Common myeloid progenitor, CD34-positive (primary cell): ENCODE data around the gene VPS35L.
A peak's percentile ranks its signal among the peaks of the same experiment; 100 is the strongest.

Source experiments
- CTCF ChIA-PET: fragments of 350-600 bp; sonication (Branson Sonifier 250); formaldehyde crosslinking; loops from one replicate; lab custom pipeline; 2021; ENCODE audit warnings: antibody characterized with exemption; lab: Charles Lee
- POLR2A ChIA-PET: fragments of 350-600 bp; sonication (Branson Sonifier 250); formaldehyde crosslinking; loops from one replicate; lab custom pipeline; 2021; ENCODE audit warnings: antibody characterized with exemption; lab: Charles Lee
- DNase-seq, 3 donors: peaks; one replicate each; pipeline versions ENCODE4 v3.0.0 to v3.0.0-alpha.2; 2013
- H3K27ac ChIP-seq, 2 experiments: 1 replicate in 1 of 2; 2 replicates in 1 of 2; pipeline ENCODE4 v1.7.0; 2013; ENCODE audit warnings: inconsistent platforms in 2 of 2, low read length in 2 of 2, mild to moderate bottlenecking in 2 of 2, low read depth in 1 of 2, moderate library complexity in 1 of 2; ENCODE audit not compliant: severe bottlenecking in 2 of 2, insufficient read depth in 1 of 2, poor library complexity in 1 of 2
- H3K27me3 ChIP-seq, 5 experiments: replicated peaks in 2 of 5; 1 replicate in 3 of 5; 2 replicates in 2 of 5; pipeline versions ENCODE4 v1.6.1 to v1.7.0; 2013; ENCODE audit warnings: low read length in 4 of 5, mild to moderate bottlenecking in 2 of 5, moderate library complexity in 2 of 5, inconsistent platforms in 1 of 5; ENCODE audit not compliant: insufficient read depth in 5 of 5, control insufficient read depth in 4 of 5
- H3K36me3 ChIP-seq, 4 experiments: 1 replicate in 2 of 4; 2 replicates in 2 of 4; pipeline versions ENCODE4 v1.6.1 to v1.7.0; 2013; ENCODE audit warnings: low read length in 3 of 4, control low read depth in 1 of 4, mild to moderate bottlenecking in 1 of 4; ENCODE audit not compliant: control insufficient read depth in 4 of 4, insufficient read depth in 4 of 4
- H3K4me1 ChIP-seq, 4 experiments: 1 replicate in 3 of 4; 2 replicates in 1 of 4; pipeline versions ENCODE4 v1.6.1 to v1.7.1; 2013; ENCODE audit warnings: low read length in 3 of 4, mild to moderate bottlenecking in 3 of 4, control low read depth in 1 of 4, inconsistent platforms in 1 of 4, moderate library complexity in 1 of 4; ENCODE audit not compliant: control insufficient read depth in 4 of 4, insufficient read depth in 4 of 4; ENCODE audit errors: control extremely low read depth in 1 of 4
- H3K4me3 ChIP-seq, 7 experiments: 1 replicate in 4 of 7; 2 replicates in 3 of 7; pipeline versions ENCODE4 v1.5.1 to v1.7.0; 2013; ENCODE audit warnings: mild to moderate bottlenecking in 7 of 7, low read length in 6 of 7, moderate library complexity in 6 of 7, inconsistent platforms in 2 of 7, low read depth in 2 of 7, control low read depth in 1 of 7; ENCODE audit not compliant: insufficient read depth in 4 of 7, control insufficient read depth in 1 of 7; ENCODE audit errors: extremely low read depth in 1 of 7
- H3K9me3 ChIP-seq, 5 experiments: 1 replicate in 4 of 5; 2 replicates in 1 of 5; pipeline versions ENCODE4 v1.6.1 to v1.7.1; 2013; ENCODE audit warnings: low read length in 4 of 5, mild to moderate bottlenecking in 2 of 5, inconsistent platforms in 1 of 5, low read depth in 1 of 5, moderate library complexity in 1 of 5; ENCODE audit not compliant: control insufficient read depth in 4 of 5, insufficient read depth in 2 of 5; ENCODE audit errors: control extremely low read depth in 1 of 5
- WGBS: methylation state at CpG from one replicate; pipeline ENCODE4 v1.1.5; 2013; ENCODE audit not compliant: insufficient coverage; 5-methylcytosine and 5-hydroxymethylcytosine counted together

Gene VPS35L

DNA sequence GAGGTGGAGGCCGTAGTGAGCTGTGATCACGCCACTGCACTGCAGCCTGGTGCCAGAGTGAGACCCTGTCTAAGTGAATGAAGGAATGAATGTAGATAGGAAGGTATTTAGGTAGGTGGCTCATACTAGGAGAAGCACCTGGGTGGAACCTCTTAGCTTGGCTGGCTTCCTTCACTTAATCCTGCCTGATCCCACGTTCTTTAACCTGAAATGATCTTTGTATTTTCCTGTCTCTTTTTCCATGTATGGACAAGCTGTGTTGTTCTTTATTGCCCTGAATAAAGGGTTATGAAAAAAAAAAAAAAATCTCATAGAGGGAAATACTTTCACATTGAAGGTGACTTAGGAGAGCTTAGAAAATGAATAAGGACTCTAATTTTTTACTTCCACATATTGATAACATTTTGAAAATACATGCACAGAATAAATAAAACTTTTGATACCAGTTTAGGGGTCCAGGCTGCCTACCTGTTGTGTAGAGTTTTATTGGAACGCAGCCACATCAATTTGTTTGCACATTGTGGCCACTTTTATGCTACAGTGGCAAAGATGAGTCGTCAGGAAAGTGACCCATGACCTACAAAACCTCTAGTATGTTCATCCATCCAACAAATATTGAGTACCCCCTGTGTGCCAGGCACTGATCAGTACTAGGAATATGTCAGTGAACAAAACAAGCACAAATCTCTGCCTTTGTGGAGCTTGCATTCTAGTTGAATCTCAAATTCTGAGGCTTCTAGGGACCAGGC, 44.6 kb downstream of the VPS35L start:
- H3K4me1 ChIP-seq = no peaks in the 10 kb centered on the region
- no peak for DNase-seq
- no peaks in the 10 kb centered on the region for H3K9me3 ChIP-seq
- H3K27ac ChIP-seq = no peak overlapping the region
- CTCF ChIA-PET = interaction anchor here (0.6 to 4.7 kb wide), 14 partner anchors 9 to 700 kb away, joined by 3 to 50 read pairs (median 4); partner anchors contain the start of gene GPRC5B
- H3K27me3 ChIP-seq = no peaks in the 10 kb centered on the region
- WGBS = 100% methylated on average over 4 of the region's 5 CpGs
- peaks cover 2 to 54% (median 33%) of the 10 kb centered on the region in 4 experiments for H3K36me3 ChIP-seq
- no peak overlapping the region for H3K4me3 ChIP-seq
- POLR2A ChIA-PET = interaction anchor here (0.6 kb wide), 1 partner anchor 80 kb away, joined by 3 read pairs; no protein-coding TSS in a partner anchor

DNA sequence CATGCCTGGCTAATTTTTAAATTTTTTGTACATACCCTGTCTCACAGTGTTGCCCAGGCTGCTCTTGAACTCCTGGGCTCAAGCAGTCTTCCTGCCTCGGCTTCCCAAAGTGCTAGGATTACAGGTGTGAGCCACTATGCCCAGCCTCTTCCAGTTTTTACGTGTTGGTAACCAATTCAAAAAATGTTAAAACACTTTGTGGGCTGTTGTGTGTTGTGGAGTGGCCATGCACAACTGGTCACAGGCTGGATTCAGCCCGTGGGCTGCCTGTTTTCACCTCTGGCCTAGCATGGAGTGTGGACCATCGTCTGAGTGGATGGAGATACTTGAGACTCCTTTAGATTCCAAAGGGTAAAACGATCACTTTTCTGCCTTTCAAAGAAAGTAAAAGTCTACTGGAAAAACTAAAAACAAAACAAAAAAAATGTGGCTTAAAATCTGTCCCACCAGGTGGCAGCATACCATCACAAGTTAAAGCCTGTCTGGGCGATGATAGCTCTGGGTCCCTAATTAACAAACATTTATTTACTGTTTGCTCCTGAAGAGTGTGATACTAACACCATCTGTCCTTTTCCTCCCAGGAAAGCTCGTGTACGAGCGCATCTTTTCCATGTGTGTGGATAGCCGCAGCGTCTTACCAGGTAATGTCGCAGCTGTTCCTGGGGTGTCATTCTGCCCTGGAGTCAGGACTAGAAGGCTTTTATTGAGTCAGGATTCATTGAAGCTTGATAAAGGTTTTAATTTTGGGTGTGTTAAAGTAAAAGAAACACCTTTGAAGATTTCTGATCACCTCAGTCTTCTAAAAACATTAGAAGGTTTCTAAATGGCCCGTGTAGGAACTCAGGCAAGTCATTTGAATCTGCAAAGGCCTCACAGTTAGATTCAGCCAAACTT, 45.8 kb downstream of the VPS35L start:
- no peak overlapping the region for H3K27ac ChIP-seq
- 80% methylated on average over 10 of the region's 13 CpGs for WGBS
- H3K4me1 ChIP-seq = no peaks in the 10 kb centered on the region
- no peak overlapping the region for H3K4me3 ChIP-seq
- peak; percentile 46 to 73 (median 58) for DNase-seq
- POLR2A ChIA-PET = no interaction called here
- H3K36me3 ChIP-seq = peaks cover 6 to 57% (median 35%) of the 10 kb centered on the region in 4 experiments
- H3K9me3 ChIP-seq = peaks cover 0 to 4% (median 0%) of the 10 kb centered on the region in 5 experiments
- no peaks in the 10 kb centered on the region for H3K27me3 ChIP-seq
- CTCF ChIA-PET = interaction anchor here (0.7 to 4.7 kb wide), 12 partner anchors 10 to 296 kb away, joined by 3 to 50 read pairs (median 3); partner anchors contain the start of gene GPRC5B

- no peaks in the 10 kb centered on the region for H3K4me1 ChIP-seq
- CTCF ChIA-PET = interaction anchor here (2.8 kb wide), 1 partner anchor 282 kb away, joined by 13 read pairs; no protein-coding TSS in a partner anchor
- POLR2A ChIA-PET = no interaction called here
- no peak for DNase-seq
- no peaks in the 10 kb centered on the region for H3K27me3 ChIP-seq
- H3K9me3 ChIP-seq = peaks cover 0 to 4% (median 0%) of the 10 kb centered on the region in 5 experiments
- H3K27ac ChIP-seq = no peak overlapping the region
- H3K36me3 ChIP-seq = peaks cover 18 to 64% (median 41%) of the 10 kb centered on the region in 4 experiments
- 100% methylated on average over 2 of the region's 4 CpGs for WGBS
- no peak overlapping the region for H3K4me3 ChIP-seq
Observed at GRCh38 chr16:19604911-19605310, 49.4 kb downstream of the VPS35L start.

- no peaks in the 10 kb centered on the region for H3K27me3 ChIP-seq
- H3K9me3 ChIP-seq = peaks cover 0 to 4% (median 0%) of the 10 kb centered on the region in 5 experiments
- ChIA-PET POLR2A (no interaction called here), CTCF (interaction anchor here (0.8 to 1.2 kb wide), 2 partner anchors 23 to 281 kb away, joined by 3 read pairs; no protein-coding TSS in a partner anchor)
- H3K4me1 ChIP-seq = no peaks in the 10 kb centered on the region
- no peak for DNase-seq
- H3K4me3 ChIP-seq = no peak overlapping the region
- H3K27ac ChIP-seq = no peak overlapping the region
- WGBS = no CpG with 5 or more reads among the region's 1 CpG
- peaks cover 18 to 67% (median 42%) of the 10 kb centered on the region in 4 experiments for H3K36me3 ChIP-seq
Observed at GRCh38 chr16:19605701-19606100, 50.2 kb downstream of the VPS35L start.

DNA sequence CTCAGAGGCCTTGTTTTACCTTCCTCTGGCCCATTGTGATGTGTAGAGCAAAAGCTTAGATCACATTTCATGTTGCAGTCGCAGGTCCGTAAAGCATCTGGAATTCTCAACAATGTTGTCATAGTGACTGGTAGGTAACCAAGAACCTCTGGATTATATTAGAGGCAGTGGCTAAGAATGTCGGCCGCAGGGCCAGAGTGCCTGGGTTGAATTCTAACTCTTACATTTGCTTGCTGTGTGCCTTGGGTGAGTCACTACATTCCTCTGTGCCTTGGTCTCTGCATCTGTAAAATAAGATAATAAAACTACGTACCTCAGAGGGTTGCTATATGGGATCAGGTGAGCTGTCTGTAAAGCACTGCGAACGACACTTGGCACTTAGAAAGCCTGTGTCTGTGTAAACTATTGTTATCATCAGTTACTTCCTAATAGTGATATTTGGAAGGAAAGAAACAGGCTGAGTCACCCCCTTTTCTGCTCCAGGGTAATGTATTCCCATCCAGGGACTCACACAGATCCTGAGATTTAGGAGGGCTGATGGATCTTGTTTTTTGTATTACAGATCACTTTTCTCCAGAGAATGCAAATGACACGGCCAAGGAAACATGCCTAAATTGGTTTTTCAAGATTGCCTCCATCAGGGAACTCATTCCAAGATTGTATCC, 52.2 kb downstream of the VPS35L start:
- H3K27ac ChIP-seq = no peak overlapping the region
- ChIA-PET POLR2A (no interaction called here), CTCF (no interaction called here)
- no peak for DNase-seq
- 95% methylated on average over 5 of the region's 8 CpGs for WGBS
- peaks cover 0 to 4% (median 0%) of the 10 kb centered on the region in 5 experiments for H3K9me3 ChIP-seq
- H3K4me1 ChIP-seq = no peaks in the 10 kb centered on the region
- peaks cover 20 to 68% (median 46%) of the 10 kb centered on the region in 4 experiments for H3K36me3 ChIP-seq
- no peak overlapping the region for H3K4me3 ChIP-seq
- H3K27me3 ChIP-seq = no peaks in the 10 kb centered on the region

DNA sequence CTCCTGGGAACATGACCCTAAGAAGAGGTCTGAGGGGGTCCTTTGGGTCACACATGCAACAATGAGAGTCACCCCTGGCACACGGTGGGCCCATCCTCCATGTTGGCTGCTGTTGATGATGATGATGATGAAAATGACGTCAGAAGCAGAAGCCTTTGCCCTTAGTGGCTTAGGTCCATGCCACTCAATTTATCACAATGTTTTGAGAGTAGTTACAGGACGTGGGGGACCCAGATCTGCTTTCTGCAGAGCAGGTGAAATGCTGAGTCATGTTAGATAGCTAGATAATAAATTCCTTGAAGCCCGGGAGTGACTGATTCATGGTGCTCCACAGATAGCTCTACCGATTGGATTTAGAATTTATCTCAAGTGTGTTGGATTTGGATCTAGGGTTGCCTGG, 53.9 kb downstream of the VPS35L start:
- no peak overlapping the region for H3K4me3 ChIP-seq
- H3K9me3 ChIP-seq = peaks cover 0 to 4% (median 0%) of the 10 kb centered on the region in 5 experiments
- POLR2A ChIA-PET = no interaction called here
- H3K27me3 ChIP-seq = no peaks in the 10 kb centered on the region
- WGBS = 83% methylated on average over 4 of the region's 5 CpGs
- CTCF ChIA-PET = interaction anchor here (1.0 to 1.1 kb wide), 3 partner anchors 11 to 277 kb away, joined by 3 read pairs; no protein-coding TSS in a partner anchor
- no peaks in the 10 kb centered on the region for H3K4me1 ChIP-seq
- DNase-seq = no peak
- no peak overlapping the region for H3K27ac ChIP-seq
- H3K36me3 ChIP-seq = peaks cover 20 to 66% (median 45%) of the 10 kb centered on the region in 4 experiments
